Nucleus accumbens (tissue), 56 donors: ENCODE data around the gene TWF2.

Experiments used
- DNase-seq, 56 donors: peaks; one replicate each; lab custom pipeline; 2025; lab: John Stamatoyannopoulos, UW

The TWF2 gene

GRCh38 chr3:52210550-52211046 lies 28.4 kb downstream of the TWF2 start:
- no peak for DNase-seq

DNA sequence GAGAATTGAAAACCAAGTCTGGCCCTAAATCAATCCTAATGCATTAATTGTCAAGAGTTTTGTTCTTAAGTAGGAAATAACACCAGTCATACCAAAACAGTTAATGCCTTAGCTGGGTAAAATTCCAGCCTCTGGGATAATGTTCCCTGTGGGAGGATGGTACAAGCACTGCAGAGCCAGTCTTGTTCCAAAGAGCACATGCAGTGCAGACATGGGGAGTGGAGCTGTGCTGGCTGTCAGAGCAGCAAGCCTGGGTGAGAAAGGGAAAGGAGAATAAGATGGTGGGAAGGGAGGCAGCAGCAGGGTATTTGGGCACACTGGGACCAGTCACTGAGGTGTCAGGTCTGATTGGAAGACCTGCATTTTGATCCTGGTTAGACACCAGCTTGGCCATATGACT lies 28.9 kb downstream of the TWF2 start:
- no peak for DNase-seq

- DNase-seq = no peak
Observed at GRCh38 chr3:52208556-52208955, 30.4 kb downstream of the TWF2 start.

- no peak for DNase-seq
Observed at GRCh38 chr3:52205727-52206372, 33.1 kb downstream of the TWF2 start.

DNA sequence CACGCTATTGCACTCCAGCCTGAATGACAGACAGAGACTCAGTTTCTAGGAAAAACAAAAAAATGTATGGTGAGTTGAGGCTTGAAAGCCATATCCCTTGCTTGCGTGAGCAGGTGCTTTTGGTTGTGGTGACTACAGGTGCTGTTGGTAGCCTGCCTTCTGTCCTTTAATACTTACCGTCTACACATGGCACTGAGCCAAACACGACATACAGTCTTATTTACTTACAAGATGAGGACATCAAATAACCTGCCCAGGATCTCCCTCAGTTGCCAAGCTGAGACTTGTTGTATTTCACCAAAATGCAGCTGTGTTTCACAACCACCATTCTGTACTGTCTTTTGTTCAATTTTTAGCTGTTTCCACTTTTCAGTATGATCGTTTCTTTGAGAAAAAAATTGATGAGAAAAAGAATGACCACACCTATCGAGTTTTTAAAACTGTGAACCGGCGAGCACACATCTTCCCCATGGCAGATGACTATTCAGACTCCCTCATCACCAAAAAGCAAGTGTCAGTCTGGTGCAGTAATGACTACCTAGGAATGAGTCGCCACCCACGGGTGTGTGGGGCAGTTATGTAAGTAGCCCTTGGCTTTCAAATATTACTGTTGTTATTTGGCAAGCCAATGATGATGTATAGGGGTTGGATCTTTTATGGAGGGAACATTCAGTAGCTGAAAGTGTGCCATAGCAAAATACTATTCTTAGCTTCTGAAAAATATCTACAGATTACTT lies 34.5 kb downstream of the TWF2 start:
- DNase-seq = no peak

GRCh38 chr3:52203701-52204100 lies 35.3 kb downstream of the TWF2 start:
- DNase-seq = no peak

GRCh38 chr3:52202384-52203077 lies 36.4 kb downstream of the TWF2 start:
- no peak for DNase-seq

- no peak for DNase-seq
Observed at GRCh38 chr3:52200981-52201679, 37.8 kb downstream of the TWF2 start.

GRCh38 chr3:52198643-52199608 lies 40.0 kb downstream of the TWF2 start:
- DNase-seq = no peak

DNA sequence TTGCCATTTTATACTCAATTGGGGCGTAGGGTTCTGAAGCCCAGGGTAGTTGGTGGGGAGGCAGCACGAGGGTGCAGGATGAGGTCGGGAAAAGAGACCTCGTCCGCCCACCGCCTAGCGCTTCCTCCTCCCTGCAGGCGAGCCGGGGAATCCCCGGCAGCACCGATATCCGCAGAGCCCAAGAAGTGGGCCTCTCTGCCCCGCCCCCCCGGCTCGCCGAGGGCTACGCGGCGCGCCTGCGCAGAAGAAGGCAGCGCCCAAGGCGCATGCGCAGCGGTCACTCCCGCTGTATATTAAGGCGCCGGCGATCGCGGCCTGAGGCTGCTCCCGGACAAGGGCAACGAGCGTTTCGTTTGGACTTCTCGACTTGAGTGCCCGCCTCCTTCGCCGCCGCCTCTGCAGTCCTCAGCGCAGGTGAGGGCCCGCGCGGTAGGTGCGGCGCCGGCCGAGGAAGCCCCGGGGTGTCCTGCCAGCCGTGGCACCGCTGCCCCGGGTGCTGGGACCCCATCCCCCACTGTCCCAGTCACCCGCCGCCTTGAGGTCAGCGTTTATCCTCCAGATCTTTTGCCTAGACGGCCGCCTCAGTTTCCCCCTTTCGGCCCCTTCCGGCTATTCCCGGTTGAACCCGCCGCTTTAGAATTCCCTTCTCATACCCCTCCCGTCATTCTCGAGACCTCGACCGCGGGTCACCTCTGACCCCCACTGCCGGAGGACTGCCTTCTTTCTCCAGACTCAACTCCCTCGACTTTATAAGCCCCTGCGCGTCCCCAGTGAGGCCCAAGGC lies 40.9 kb downstream of the TWF2 start, which contains the start of gene ALAS1:
TSS of gene ALAS1 (plus strand) at position 319 of the 784 bp plus-strand sequence. CDS start 1,082 bp downstream, outside the sequence.
- DNase-seq = peak in 55 of 56 donors; percentile 33 to 93 (median 80)

DNA sequence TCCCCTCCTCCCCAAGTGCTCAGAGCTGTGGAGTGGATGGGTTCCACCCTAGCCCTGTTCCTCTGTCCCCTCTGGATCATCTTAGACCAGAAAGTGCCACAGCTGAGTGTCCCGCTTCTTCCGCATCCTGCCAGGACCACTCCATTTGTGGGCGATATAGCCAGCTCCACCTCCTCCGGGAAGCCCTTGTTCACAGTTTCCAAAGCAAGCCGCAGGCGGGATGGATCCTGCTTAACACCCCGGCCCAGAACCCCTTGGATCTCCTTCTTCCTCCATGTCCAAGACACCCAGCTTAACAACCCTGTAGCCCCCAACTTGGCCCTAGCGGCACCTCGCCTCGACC lies 41.5 kb downstream of the TWF2 start:
- DNase-seq = no peak

DNA sequence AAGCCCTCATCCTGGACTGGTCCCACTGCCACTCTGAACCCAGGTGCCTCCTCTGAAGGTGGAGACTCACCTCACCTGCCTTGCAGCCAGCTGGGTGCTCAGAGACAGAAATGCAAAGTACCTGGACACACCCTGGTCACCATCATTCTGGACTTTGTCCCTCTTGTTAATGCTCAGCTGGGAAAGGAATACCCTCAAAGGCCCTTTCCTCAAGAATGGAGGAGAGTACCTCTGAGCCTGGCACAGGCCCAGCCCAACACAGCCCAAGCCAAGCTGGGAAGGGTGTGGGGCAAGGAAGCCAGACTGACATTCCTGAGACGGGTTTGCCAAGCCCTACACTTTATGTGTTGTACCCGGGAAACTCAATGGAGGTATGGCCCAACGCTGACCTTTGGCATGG lies 42.0 kb downstream of the TWF2 start:
- DNase-seq = no peak

DNA sequence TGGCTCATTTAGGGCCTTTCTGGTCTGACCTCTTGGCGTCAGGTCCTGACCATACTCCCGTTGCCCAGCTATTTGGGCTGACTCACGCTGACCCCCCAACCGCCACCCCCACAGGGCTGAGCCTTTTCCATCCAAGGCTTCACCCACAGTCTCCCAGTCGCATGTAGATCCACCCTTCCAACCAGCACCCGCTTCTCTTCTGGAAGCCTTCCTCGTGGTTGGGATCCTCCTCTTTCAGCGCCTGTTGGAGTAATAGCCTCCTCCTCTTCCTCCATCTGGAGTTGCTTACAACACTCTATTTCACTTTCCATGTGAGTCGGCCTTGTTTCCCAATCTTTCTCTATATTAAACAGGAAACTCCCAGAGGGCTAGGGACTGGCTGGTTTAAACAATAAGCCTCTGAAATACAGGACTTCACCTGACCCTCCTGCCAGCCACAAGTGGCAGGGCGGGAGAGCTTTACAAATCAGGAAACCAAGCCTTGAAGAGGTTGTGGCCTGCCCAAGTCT lies 43.1 kb downstream of the TWF2 start:
- DNase-seq = no peak

DNA sequence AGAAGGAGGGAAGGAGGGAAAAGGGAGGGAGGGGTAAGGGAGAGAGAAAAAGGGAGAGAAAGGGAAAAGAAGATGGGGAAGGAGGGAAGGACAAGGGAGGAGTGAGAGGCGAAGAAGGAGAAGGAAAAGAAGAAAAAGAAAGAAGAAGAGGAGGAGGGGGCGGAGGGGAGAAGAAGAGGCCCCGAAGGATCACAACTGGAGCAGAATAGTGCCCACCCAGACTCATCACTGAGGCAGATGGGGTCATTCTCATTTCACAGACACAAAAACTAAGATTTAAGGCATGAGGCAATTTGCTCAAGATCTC lies 43.7 kb downstream of the TWF2 start:
- no peak for DNase-seq

GRCh38 chr3:52194485-52195290 lies 44.3 kb downstream of the TWF2 start:
- DNase-seq = no peak

DNA sequence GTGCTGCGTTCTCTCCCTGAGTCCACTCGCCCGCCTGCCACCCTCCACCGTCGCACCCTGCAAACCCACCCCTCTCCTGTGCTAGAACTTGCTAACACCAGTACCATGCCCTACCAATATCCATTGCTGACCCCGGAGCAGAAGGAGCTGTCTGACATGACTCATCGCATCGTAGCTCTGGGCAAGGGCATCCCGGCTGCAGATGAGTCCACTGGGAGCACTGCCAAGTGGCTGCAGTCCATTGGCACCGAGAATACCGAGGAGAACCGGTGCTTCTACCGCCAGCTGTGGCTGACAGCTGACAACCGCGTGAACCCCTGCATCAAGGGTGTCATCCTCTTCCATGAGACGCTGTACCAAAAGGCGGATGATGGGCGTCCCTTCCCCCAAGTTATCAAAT lies 45.9 kb downstream of the TWF2 start:
- peak in 47 of 56 donors; percentile 6 to 92 (median 47) for DNase-seq

DNA sequence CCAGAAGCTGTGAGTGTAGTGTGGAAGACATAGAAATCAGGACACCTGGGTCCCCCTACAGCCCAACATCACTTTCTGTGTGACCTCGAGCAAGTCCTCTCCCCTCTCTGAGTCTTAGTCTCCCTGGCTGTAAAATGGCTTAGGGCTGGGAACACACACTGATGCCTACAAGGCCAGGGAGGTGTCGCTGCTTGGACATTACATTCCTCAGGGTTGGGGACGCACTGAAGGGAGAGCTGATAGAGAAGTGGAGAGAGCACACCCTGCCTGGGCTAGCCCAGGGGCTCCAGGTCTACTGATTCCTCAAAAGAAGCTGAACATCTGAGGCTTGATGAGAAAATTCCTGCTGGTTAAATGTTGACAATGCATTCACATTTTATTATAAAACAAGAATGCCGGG lies 47.3 kb downstream of the TWF2 start:
- DNase-seq = no peak
